Upper lobe of left lung (tissue), 6 donors: ENCODE data around the gene KRT82. TPM values are rescaled to one million over a fixed set of nuclear protein-coding genes. Genes with fewer than 3 reads are reported as not detected.

ENCODE experiments used
- ATAC-seq, 2 donors: fragments of 200-7000 bp; cut with Tn5 transposase; one replicate each; pipeline ENCODE4 v1.9.1; 2022; ENCODE audit warnings: mild to moderate bottlenecking in 2 of 2, moderate library complexity in 2 of 2; ENCODE audit not compliant: low FRiP score in 2 of 2
- DNase-seq, 2 donors: peaks; one replicate each; pipeline ENCODE4 v3.0.0-alpha.2; 2019 to 2020
- H3K27ac ChIP-seq, 4 donors: fragments of 200-600 bp; sonication (generic); one replicate each; pipeline ENCODE4 v1.5.1; 2016 to 2019
- H3K27me3 ChIP-seq, 4 donors: fragments of 200-600 bp; sonication (generic); one replicate each; pipeline ENCODE4 v1.5.1; 2017 to 2019
- H3K36me3 ChIP-seq, 4 donors: fragments of 200-600 bp; sonication (generic); one replicate each; pipeline ENCODE4 v1.5.1; 2016 to 2019
- H3K4me1 ChIP-seq, 4 donors: fragments of 200-600 bp; sonication (generic); one replicate each; pipeline ENCODE4 v1.5.1; 2018 to 2019
- H3K4me3 ChIP-seq, 4 donors: fragments of 200-600 bp; sonication (generic); one replicate each; pipeline ENCODE4 v1.5.1; 2017 to 2019; ENCODE audit warnings: mild to moderate bottlenecking in 2 of 4, moderate library complexity in 1 of 4
- H3K9me3 ChIP-seq, 4 donors: fragments of 200-600 bp; sonication (generic); one replicate each; pipeline ENCODE4 v1.5.1; 2018 to 2019
- CTCF ChIP-seq, 6 experiments: fragments of 450-650 bp in 4 of 6; fragments of 200-600 bp in 2 of 6; sonication (generic) in 2 of 6; IDR thresholded peaks; one replicate each; pipeline ENCODE4 v1.5.1; 2016 to 2019; ENCODE audit warnings: antibody characterized with exemption in 6 of 6
- EP300 ChIP-seq, 4 donors: sonication (generic); formaldehyde crosslinking; IDR thresholded peaks; one replicate each; pipeline ENCODE4 v1.5.1; 2017; ENCODE audit warnings: antibody characterized with exemption in 4 of 4, control low read depth in 2 of 4
- POLR2A ChIP-seq, 4 donors: fragments of 450-650 bp; IDR thresholded peaks; one replicate each; pipeline ENCODE4 v1.5.1; 2016 to 2017; ENCODE audit warnings: antibody characterized with exemption in 4 of 4, mild to moderate bottlenecking in 2 of 4
- POLR2AphosphoS5 ChIP-seq, 2 donors: sonication (generic); formaldehyde crosslinking; IDR thresholded peaks; one replicate each; pipeline ENCODE4 v1.5.1; 2017; ENCODE audit warnings: antibody characterized with exemption in 2 of 2
- WGBS, 2 donors: methylation state at CpG; one replicate each; pipeline ENCODE4 v1.1.5; 2017 to 2018; 5-methylcytosine and 5-hydroxymethylcytosine counted together
- total RNA-seq, 6 donors: library from RNA; depleted of rRNA in 4 of 6; stranded (reverse); fragments of >200 nt in 4 of 6; gene quantifications; one replicate each; pipeline versions ENCODE4 v1.1.0 to v1.2.1, GENCODE V29; 2016 to 2021
- donor health status: DM: no; HTN: no; CAD: no; lungs with moderate emphysema.
- donor health status: DM: no; HTN: yes; CAD: no; lungs with severe emphysema.

KRT82 gene
- total RNA-seq, 6 donors from 2014 or later = not detected

GRCh38 chr12:52404951-52405350 is 1.2 kb downstream of the KRT82 start:
- H3K9me3 ChIP-seq = no peaks in the 10 kb centered on the region
- H3K27ac ChIP-seq = no peak overlapping the region
- DNase-seq (no peak), ATAC-seq (no peak)
- no peaks in the 10 kb centered on the region for H3K36me3 ChIP-seq
- no peaks in the 10 kb centered on the region for H3K4me1 ChIP-seq
- no peaks in the 10 kb centered on the region for H3K27me3 ChIP-seq
- no peak overlapping the region for H3K4me3 ChIP-seq
- WGBS, 2 donors = 75 to 89% methylated on average over 1 to 3 of the region's 3 CpGs
- TF ChIP-seq POLR2AphosphoS5 (IDR thresholded peaks at IDR 0.05) (no peak), EP300 (IDR thresholded peaks at IDR 0.05) (no peak)

- Histone ChIP-seq H3K27me3 (no peaks in the 10 kb centered on the region), H3K4me1 (no peaks in the 10 kb centered on the region), H3K27ac (no peak overlapping the region), H3K36me3 (no peaks in the 10 kb centered on the region), H3K9me3 (no peaks in the 10 kb centered on the region), H3K4me3 (no peak overlapping the region)
- ATAC-seq (no peak), DNase-seq (no peak)
- WGBS, 2 donors = 87 to 88% methylated on average over 4 to 9 of the region's 9 CpGs
- TF ChIP-seq POLR2A (IDR thresholded peaks at IDR 0.05) (no peak), CTCF (IDR thresholded peaks at IDR 0.05) (no peak), EP300 (IDR thresholded peaks at IDR 0.05) (no peak), POLR2AphosphoS5 (IDR thresholded peaks at IDR 0.05) (no peak)
Observed at GRCh38 chr12:52403561-52403960, 2.6 kb downstream of the KRT82 start.

- ATAC-seq (no peak), DNase-seq (no peak)
- Histone ChIP-seq H3K27me3 (no peaks in the 10 kb centered on the region), H3K27ac (no peak overlapping the region), H3K36me3 (no peaks in the 10 kb centered on the region), H3K4me3 (no peak overlapping the region), H3K9me3 (no peaks in the 10 kb centered on the region), H3K4me1 (no peaks in the 10 kb centered on the region)
- TF ChIP-seq CTCF (IDR thresholded peaks at IDR 0.05) (no peak), EP300 (IDR thresholded peaks at IDR 0.05) (no peak), POLR2AphosphoS5 (IDR thresholded peaks at IDR 0.05) (no peak), POLR2A (IDR thresholded peaks at IDR 0.05) (no peak)
- 52 to 60% methylated on average over 3 of the region's 3 CpGs for WGBS, 2 donors
Observed at GRCh38 chr12:52402873-52403540, 3.1 kb downstream of the KRT82 start.

GRCh38 chr12:52402377-52402776 is 3.8 kb downstream of the KRT82 start:
- Histone ChIP-seq H3K4me3 (no peak overlapping the region), H3K36me3 (no peaks in the 10 kb centered on the region), H3K9me3 (no peaks in the 10 kb centered on the region), H3K27me3 (no peaks in the 10 kb centered on the region), H3K27ac (no peak overlapping the region), H3K4me1 (no peaks in the 10 kb centered on the region)
- WGBS, 2 donors = 91 to 94% methylated on average over 2 of the region's 2 CpGs
- TF ChIP-seq CTCF (IDR thresholded peaks at IDR 0.05) (no peak), POLR2AphosphoS5 (IDR thresholded peaks at IDR 0.05) (no peak), POLR2A (IDR thresholded peaks at IDR 0.05) (no peak), EP300 (IDR thresholded peaks at IDR 0.05) (no peak)
- DNase-seq = no peak
- no peak for ATAC-seq

GRCh38 chr12:52401926-52402325 is 4.2 kb downstream of the KRT82 start:
- no peak for ATAC-seq
- no peak overlapping the region for H3K4me3 ChIP-seq
- H3K27ac ChIP-seq = no peak overlapping the region
- WGBS, 2 donors = 80 to 81% methylated on average over 4 of the region's 4 CpGs
- H3K36me3 ChIP-seq = no peaks in the 10 kb centered on the region
- H3K4me1 ChIP-seq = no peaks in the 10 kb centered on the region
- H3K9me3 ChIP-seq = no peaks in the 10 kb centered on the region
- no peak for DNase-seq
- no peak for TF ChIP-seq POLR2AphosphoS5 (IDR thresholded peaks at IDR 0.05)
- no peak for TF ChIP-seq POLR2A (IDR thresholded peaks at IDR 0.05)
- TF ChIP-seq CTCF (IDR thresholded peaks at IDR 0.05) = no peak
- no peak for TF ChIP-seq EP300 (IDR thresholded peaks at IDR 0.05)
- H3K27me3 ChIP-seq = no peaks in the 10 kb centered on the region
